Astrocyte (in vitro differentiated cells and primary cell): ENCODE measurements around the gene INHBC. TPM values are rescaled to one million over a fixed set of nuclear protein-coding genes. Genes with fewer than 3 reads are reported as not detected.

Experiments
- DNase-seq: peaks from one replicate; pipeline ENCODE4 v3.0.0-alpha.2; 2010; ENCODE audit warnings: low read depth
- FAIRE-seq: peaks from 2 replicates; lab custom pipeline; 2011; peaks lifted over from hg19 to GRCh38; lab: Jason Lieb, UNC
- H2AFZ ChIP-seq: 2 replicates; pipeline ENCODE4 v1.6.0; 2012; ENCODE audit warnings: low read depth, low read length, inconsistent platforms
- H3K27ac ChIP-seq: 2 replicates; pipeline ENCODE4 v1.5.1; 2011; ENCODE audit warnings: low read depth, low read length, inconsistent platforms
- H3K27me3 ChIP-seq: 2 replicates; pipeline ENCODE4 v1.6.0; 2011; ENCODE audit warnings: low read length, inconsistent platforms; ENCODE audit not compliant: insufficient read depth
- H3K36me3 ChIP-seq: 2 replicates; pipeline ENCODE4 v1.5.1; 2011; ENCODE audit warnings: low read length, inconsistent platforms; ENCODE audit not compliant: insufficient read depth
- H3K4me1 ChIP-seq: 2 replicates; pipeline ENCODE4 v1.5.1; 2011; ENCODE audit warnings: low read length, inconsistent platforms; ENCODE audit not compliant: insufficient read depth
- H3K4me2 ChIP-seq: 2 replicates; pipeline ENCODE4 v1.6.0; 2012; ENCODE audit warnings: low read length, inconsistent platforms
- H3K4me3 ChIP-seq: 2 replicates; pipeline ENCODE4 v1.5.1; 2011; ENCODE audit warnings: low read depth, mild to moderate bottlenecking, low read length, inconsistent platforms; ENCODE audit not compliant: insufficient read depth
- H3K79me2 ChIP-seq: 2 replicates; pipeline ENCODE4 v1.6.0; 2012; ENCODE audit warnings: mild to moderate bottlenecking, low read length, inconsistent platforms; ENCODE audit not compliant: insufficient read depth
- H3K9ac ChIP-seq: 2 replicates; pipeline ENCODE4 v1.6.0; 2012; ENCODE audit warnings: mild to moderate bottlenecking, low read length, inconsistent platforms
- H3K9me3 ChIP-seq: 2 replicates; pipeline ENCODE4 v1.5.1; 2012; ENCODE audit warnings: low read depth, mild to moderate bottlenecking, low read length, inconsistent platforms; ENCODE audit not compliant: insufficient read depth
- H4K20me1 ChIP-seq: 2 replicates; pipeline ENCODE4 v1.6.0; 2012; ENCODE audit warnings: low read length, inconsistent platforms; ENCODE audit not compliant: insufficient read depth
- H3K27ac Mint-ChIP-seq: one replicate; pipeline ENCODE4 v1.8.0; 2021; ENCODE audit warnings: mild to moderate bottlenecking, mixed read lengths; ENCODE audit not compliant: unreplicated experiment
- H3K27me3 Mint-ChIP-seq: one replicate; pipeline ENCODE4 v1.8.0; 2021; ENCODE audit warnings: low read depth, mixed read lengths; ENCODE audit not compliant: unreplicated experiment
- H3K36me3 Mint-ChIP-seq: one replicate; pipeline ENCODE4 v1.8.0; 2021; ENCODE audit warnings: low read depth, mixed read lengths; ENCODE audit not compliant: unreplicated experiment
- H3K4me1 Mint-ChIP-seq: one replicate; pipeline ENCODE4 v1.8.0; 2021; ENCODE audit warnings: low read depth, mixed read lengths; ENCODE audit not compliant: unreplicated experiment
- H3K4me3 Mint-ChIP-seq: one replicate; pipeline ENCODE4 v1.8.0; 2021; ENCODE audit warnings: mild to moderate bottlenecking, moderate library complexity, mixed read lengths; ENCODE audit not compliant: unreplicated experiment
- H3K9me3 Mint-ChIP-seq: one replicate; pipeline ENCODE4 v1.8.0; 2021; ENCODE audit warnings: mild to moderate bottlenecking, mixed read lengths; ENCODE audit not compliant: unreplicated experiment
- CTCF ChIP-seq: IDR thresholded peaks from 2 replicates; pipeline ENCODE4 v1.5.1; 2011; ENCODE audit warnings: low read depth, mild to moderate bottlenecking, inconsistent platforms, low read length, moderate library complexity; ENCODE audit not compliant: insufficient read depth
- EZH2 ChIP-seq: IDR thresholded peaks from 2 replicates; pipeline ENCODE4 v1.6.1; 2012; ENCODE audit warnings: mild to moderate bottlenecking, low read length, inconsistent platforms; ENCODE audit not compliant: insufficient read depth
- total RNA-seq: library from RNA; stranded (reverse); gene quantifications from 2 replicates; pipeline ENCODE4 v1.2.1, GENCODE V29; 2021

The INHBC gene
- total RNA-seq, 1 donor from 2014 or later = not detected

DNA sequence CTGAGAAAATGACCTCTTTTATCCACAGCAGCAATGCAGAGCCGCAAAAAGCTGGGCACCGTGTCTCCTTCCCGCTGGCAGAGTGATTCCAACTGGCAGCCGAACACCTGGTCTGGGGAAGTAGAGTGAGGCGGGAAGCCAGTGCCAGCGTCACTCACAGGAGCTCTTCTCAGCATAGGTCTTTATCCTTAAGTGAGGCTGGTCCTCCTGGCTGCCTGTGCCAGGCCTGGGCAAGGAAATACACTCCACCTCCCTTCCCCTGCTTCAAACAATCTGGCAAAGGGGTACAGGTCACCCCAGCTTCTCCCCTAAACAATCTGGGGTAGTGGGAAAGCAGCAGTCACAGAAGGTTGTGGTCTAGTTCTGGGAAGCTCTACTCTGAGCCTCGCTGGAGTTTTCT is 40.3 kb downstream of the INHBC start:
- peaks cover 46% of the 10 kb centered on the region for H3K27me3 ChIP-seq
- H3K27ac ChIP-seq = no peak overlapping the region
- H3K36me3 ChIP-seq = no peaks in the 10 kb centered on the region
- no peak overlapping the region for H2AFZ ChIP-seq
- H3K4me3 Mint-ChIP-seq = peak overlapping the region; percentile 54
- H3K9me3 ChIP-seq = no peaks in the 10 kb centered on the region
- H3K79me2 ChIP-seq = no peaks in the 10 kb centered on the region
- H3K9me3 Mint-ChIP-seq = peaks cover 16% of the 10 kb centered on the region
- H3K36me3 Mint-ChIP-seq = peaks cover 6% of the 10 kb centered on the region
- FAIRE-seq (no peak), DNase-seq (no peak)
- peaks cover 65% of the 10 kb centered on the region for H3K27me3 Mint-ChIP-seq
- no peak overlapping the region for H3K4me3 ChIP-seq
- no peak overlapping the region for H3K9ac ChIP-seq
- peak overlapping the region; percentile 81 for H3K4me2 ChIP-seq
- no peak for TF ChIP-seq CTCF
- TF ChIP-seq EZH2 = no peak
- H4K20me1 ChIP-seq = no peaks in the 10 kb centered on the region
- H3K27ac Mint-ChIP-seq = no peak overlapping the region
- peaks cover 9% of the 10 kb centered on the region for H3K4me1 ChIP-seq
- peaks cover 18% of the 10 kb centered on the region for H3K4me1 Mint-ChIP-seq

- Histone ChIP-seq H3K4me2 (peak overlapping the region; percentile 81), H3K4me3 (peak overlapping the region; percentile 28), H3K79me2 (no peaks in the 10 kb centered on the region), H3K9ac (no peak overlapping the region), H3K27ac (no peak overlapping the region), H2AFZ (peak overlapping the region; percentile 66), H4K20me1 (no peaks in the 10 kb centered on the region), H3K27me3 (peaks cover 47% of the 10 kb centered on the region), H3K9me3 (no peaks in the 10 kb centered on the region), H3K4me1 (peaks cover 9% of the 10 kb centered on the region), H3K36me3 (no peaks in the 10 kb centered on the region)
- Mint-ChIP-seq H3K4me3 (peak overlapping the region; percentile 60), H3K4me1 (peaks cover 18% of the 10 kb centered on the region), H3K27ac (no peak overlapping the region), H3K27me3 (peaks cover 63% of the 10 kb centered on the region), H3K36me3 (peaks cover 6% of the 10 kb centered on the region), H3K9me3 (peaks cover 16% of the 10 kb centered on the region)
- DNase-seq (no peak), FAIRE-seq (no peak)
- TF ChIP-seq EZH2 = peak; percentile 93
- no peak for TF ChIP-seq CTCF
Observed at GRCh38 chr12:57475271-57476161, 40.9 kb downstream of the INHBC start.
